Islet precursor cell (in vitro differentiated cells): ENCODE measurements around the gene SEMA5B.

Experiments used
- DNase-seq: peaks from one replicate; pipeline ENCODE4 v3.0.0-alpha.2; 2018

SEMA5B gene

GRCh38 chr3:123027292-123028232 is at the start of gene SEMA5B:
TSS of gene SEMA5B (minus strand) at chr3:123027763. CDS start at chr3:122961263, 66,500 bp downstream.
- DNase-seq = peak; percentile 79

- no peak for DNase-seq
Observed at GRCh38 chr3:123076496-123077418, 49.2 kb upstream of the SEMA5B start.

GRCh38 chr3:123076112-123076495 is 48.5 kb upstream of the SEMA5B start:
- no peak for DNase-seq

GRCh38 chr3:123075359-123075758 is 47.8 kb upstream of the SEMA5B start:
- peak; percentile 68 for DNase-seq

- peak; percentile 23 for DNase-seq
Observed at GRCh38 chr3:123072564-123072963, 45.0 kb upstream of the SEMA5B start.

- DNase-seq = no peak
Observed at GRCh38 chr3:123072152-123072551, 44.6 kb upstream of the SEMA5B start.

- no peak for DNase-seq
Observed at GRCh38 chr3:123071581-123071980, 44.0 kb upstream of the SEMA5B start.

- DNase-seq = no peak
Observed at GRCh38 chr3:123071146-123071545, 43.6 kb upstream of the SEMA5B start.

- peak; percentile 52 for DNase-seq
Observed at GRCh38 chr3:123070510-123070909, 42.9 kb upstream of the SEMA5B start.

- DNase-seq = peak; percentile 47
Observed at GRCh38 chr3:123068601-123069381, 41.2 kb upstream of the SEMA5B start.

- DNase-seq = peak; percentile 77
Observed at GRCh38 chr3:123067689-123068600, 40.4 kb upstream of the SEMA5B start.

- peak; percentile 97 for DNase-seq
Observed at GRCh38 chr3:123066896-123067688, 39.5 kb upstream of the SEMA5B start, which contains the start of gene PDIA5. TSS of gene PDIA5 (plus strand) at chr3:123067025. CDS start at chr3:123067165, 140 bp downstream.

GRCh38 chr3:123066599-123066895 is 39.0 kb upstream of the SEMA5B start:
- DNase-seq = no peak

- DNase-seq = no peak
Observed at GRCh38 chr3:123064914-123065313, 37.4 kb upstream of the SEMA5B start.

- peak; percentile 54 for DNase-seq
Observed at GRCh38 chr3:123064506-123064905, 36.9 kb upstream of the SEMA5B start.

GRCh38 chr3:123063034-123063433 is 35.5 kb upstream of the SEMA5B start:
- peak; percentile 29 for DNase-seq

- peak; percentile 22 for DNase-seq
Observed at GRCh38 chr3:123061856-123062255, 34.3 kb upstream of the SEMA5B start.

GRCh38 chr3:123060054-123060453 is 32.5 kb upstream of the SEMA5B start:
- no peak for DNase-seq

- DNase-seq = no peak
Observed at GRCh38 chr3:123058505-123058904, 30.9 kb upstream of the SEMA5B start.

GRCh38 chr3:123055352-123055751 is 27.8 kb upstream of the SEMA5B start:
- peak; percentile 46 for DNase-seq

GRCh38 chr3:123054931-123055330 is 27.4 kb upstream of the SEMA5B start:
- DNase-seq = peak; percentile 18
